ENCODE measurements around the gene RNF31.
A peak's percentile ranks its signal among the peaks of the same experiment; 100 is the strongest.
"Not testable (repeated sequence)": the region's sequence is repeated elsewhere in the genome, so short reads cannot be mapped to it uniquely, and the experiment has no call there.

The RNF31 gene

DNA sequence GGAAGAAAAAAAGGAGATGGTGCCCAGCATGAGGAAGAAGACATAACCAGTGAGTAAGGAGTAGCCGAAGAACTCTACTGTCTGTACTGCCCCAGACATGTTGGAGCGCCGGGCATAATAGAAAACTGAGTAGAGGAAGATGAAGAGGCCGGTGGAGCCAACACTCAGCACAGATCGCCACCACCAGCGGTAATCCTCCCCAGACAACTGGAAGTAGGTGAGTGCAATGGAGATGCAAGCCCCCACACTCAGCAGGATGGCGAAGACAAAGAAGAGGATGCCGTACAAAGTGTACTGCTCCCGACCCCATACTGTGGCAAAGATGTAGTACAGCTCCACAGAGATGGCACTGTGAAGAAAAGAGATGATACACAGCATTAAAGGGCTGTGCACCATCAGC lies 42.2 kb downstream of the RNF31 start:
- Histone ChIP-seq H3K9ac (ENCODE audit: low read length) (no peak overlapping the region), H3K9me3 (ENCODE audit: low read length) (no peaks in the 10 kb centered on the region), H3K36me3 (ENCODE audit: insufficient read depth, low read length) (peaks cover 41% of the 10 kb centered on the region), H3K27me3 (ENCODE audit: control insufficient read depth in 1 of 2, insufficient read depth in 2 of 2, low read length in 2 of 2) (no peaks in the 10 kb centered on the region), H3K27ac (ENCODE audit: low read depth, low read length) (no peak overlapping the region), H3K4me1 (ENCODE audit: insufficient read depth, low read length) (peaks cover 18% of the 10 kb centered on the region), H3K4me3 (ENCODE audit: low read depth in 1 of 2, low read length in 2 of 2) (no peak overlapping the region)

DNA sequence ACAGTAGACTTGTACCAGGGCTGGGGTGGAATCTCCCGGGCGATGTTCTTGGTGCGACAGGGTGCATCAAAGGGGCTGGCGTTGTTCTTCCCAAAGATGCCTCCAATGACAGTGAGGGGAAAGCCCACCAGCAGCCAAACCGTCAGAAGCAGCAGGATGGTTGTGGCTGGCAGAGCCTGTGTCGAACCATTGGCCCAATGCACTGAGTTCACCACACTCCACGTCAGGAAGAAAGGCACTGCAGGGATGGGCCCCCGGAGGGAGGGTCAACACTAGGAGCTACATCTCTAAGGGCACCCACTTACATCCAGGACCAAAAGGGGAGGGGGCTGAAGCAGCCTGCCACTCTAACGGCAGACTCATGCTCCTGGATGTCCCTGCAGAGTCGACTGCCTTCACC lies 43.1 kb downstream of the RNF31 start:
- peaks cover 32% of the 10 kb centered on the region for H3K36me3 ChIP-seq (ENCODE audit: insufficient read depth, low read length)
- no peaks in the 10 kb centered on the region for H3K9me3 ChIP-seq (ENCODE audit: low read length)
- H3K4me1 ChIP-seq (ENCODE audit: insufficient read depth, low read length), result peaks cover 23% of the 10 kb centered on the region
- no peak overlapping the region for H3K9ac ChIP-seq (ENCODE audit: low read length)
- H3K27me3 ChIP-seq (ENCODE audit: control insufficient read depth in 1 of 2, insufficient read depth in 2 of 2, low read length in 2 of 2), result no peaks in the 10 kb centered on the region
- H3K27ac ChIP-seq (ENCODE audit: low read depth, low read length), result no peak overlapping the region
- H3K4me3 ChIP-seq (ENCODE audit: low read depth in 1 of 2, low read length in 2 of 2), result no peak overlapping the region

DNA sequence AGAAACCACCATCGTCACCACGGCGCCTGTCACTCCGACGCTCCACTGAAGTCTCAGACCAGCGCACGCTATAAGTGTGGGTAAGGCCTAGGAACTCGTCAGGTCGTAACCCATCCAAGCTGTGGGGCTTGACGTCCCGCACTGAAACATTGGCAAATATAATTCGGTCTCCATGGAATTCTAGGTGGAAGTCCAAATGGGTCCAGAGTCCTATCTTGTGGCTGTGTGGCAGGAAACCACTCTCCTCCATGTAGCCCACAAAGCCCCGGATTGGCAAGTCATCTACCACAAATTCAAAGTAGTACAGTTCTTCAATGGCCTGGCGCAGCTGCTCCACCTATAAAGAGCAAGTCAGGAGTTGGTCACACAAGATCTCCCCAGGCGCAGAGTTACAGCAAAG lies 45.6 kb downstream of the RNF31 start:
- Histone ChIP-seq H3K27ac (ENCODE audit: low read depth, low read length) (no peak overlapping the region), H3K9ac (ENCODE audit: low read length) (no peak overlapping the region), H3K9me3 (ENCODE audit: low read length) (no peaks in the 10 kb centered on the region), H3K4me3 (ENCODE audit: low read depth in 1 of 2, low read length in 2 of 2) (no peak overlapping the region), H3K4me1 (ENCODE audit: insufficient read depth, low read length) (peaks cover 21% of the 10 kb centered on the region), H3K27me3 (ENCODE audit: control insufficient read depth in 1 of 2, insufficient read depth in 2 of 2, low read length in 2 of 2) (no peaks in the 10 kb centered on the region), H3K36me3 (ENCODE audit: insufficient read depth, low read length) (peaks cover 16% of the 10 kb centered on the region)

DNA sequence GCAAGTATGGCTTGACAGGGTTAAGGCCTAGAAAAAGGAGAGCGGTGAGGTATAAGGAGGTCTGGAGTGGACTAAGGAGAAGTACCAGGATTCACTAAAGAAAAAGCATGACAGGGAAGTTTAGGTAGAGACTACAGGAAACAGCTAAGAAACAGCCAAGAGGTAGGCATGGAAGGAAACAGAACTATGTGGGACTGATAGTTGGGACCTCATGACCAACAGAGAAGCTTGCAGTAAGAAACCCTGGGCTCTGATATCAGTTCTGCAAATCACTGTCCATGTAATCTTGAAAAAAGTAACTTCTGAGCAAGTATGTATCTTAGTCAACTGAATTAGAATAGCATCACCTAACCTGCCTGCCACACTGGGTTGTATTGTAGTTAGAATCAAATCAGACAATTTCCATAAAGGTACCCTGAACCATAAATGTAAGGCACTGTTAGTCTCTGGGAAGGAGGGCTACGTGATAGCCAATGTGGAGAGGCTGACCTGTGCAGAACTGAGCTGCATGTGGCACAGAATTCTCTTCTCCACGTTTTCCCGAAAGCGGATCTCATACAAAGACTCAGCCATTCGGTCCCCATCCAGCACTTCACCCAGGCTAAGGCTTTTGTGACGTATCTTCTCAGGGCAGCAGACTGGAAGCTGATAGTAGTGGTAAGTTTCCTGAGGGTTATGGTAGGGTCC lies 47.0 kb downstream of the RNF31 start:
- Histone ChIP-seq H3K9me3 (ENCODE audit: low read length) (no peaks in the 10 kb centered on the region), H3K27ac (ENCODE audit: low read depth, low read length) (peak overlapping the region; percentile 99), H3K9ac (ENCODE audit: low read length) (peak overlapping the region; percentile 76), H3K36me3 (ENCODE audit: insufficient read depth, low read length) (peaks cover 16% of the 10 kb centered on the region), H3K4me1 (ENCODE audit: insufficient read depth, low read length) (peaks cover 20% of the 10 kb centered on the region), H3K27me3 (ENCODE audit: control insufficient read depth in 1 of 2, insufficient read depth in 2 of 2, low read length in 2 of 2) (no peaks in the 10 kb centered on the region), H3K4me3 (ENCODE audit: low read depth in 1 of 2, low read length in 2 of 2) (peak overlapping the region; percentile 91 to 95)

DNA sequence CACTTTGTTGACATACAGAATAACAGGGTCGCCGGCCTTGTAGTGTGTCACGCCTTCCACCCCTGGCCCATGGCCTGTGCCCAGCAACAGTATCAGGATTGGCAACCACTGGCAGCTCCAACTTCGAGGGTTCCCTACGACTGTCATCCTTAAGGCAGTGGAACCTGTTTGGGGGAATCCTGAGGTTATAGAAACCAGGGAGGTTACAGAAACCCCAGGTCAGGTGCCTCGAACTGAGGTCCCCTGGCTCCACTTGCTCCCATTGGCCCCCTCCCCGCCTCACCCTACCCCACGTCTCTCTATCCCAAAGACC lies 47.5 kb downstream of the RNF31 start:
- Histone ChIP-seq H3K27ac (ENCODE audit: low read depth, low read length) (peak overlapping the region; percentile 99), H3K9ac (ENCODE audit: low read length) (peak overlapping the region; percentile 76), H3K4me3 (ENCODE audit: low read depth in 1 of 2, low read length in 2 of 2) (peak overlapping the region; percentile 91 to 95), H3K9me3 (ENCODE audit: low read length) (no peaks in the 10 kb centered on the region), H3K36me3 (ENCODE audit: insufficient read depth, low read length) (peaks cover 16% of the 10 kb centered on the region), H3K27me3 (ENCODE audit: control insufficient read depth in 1 of 2, insufficient read depth in 2 of 2, low read length in 2 of 2) (no peaks in the 10 kb centered on the region), H3K4me1 (ENCODE audit: insufficient read depth, low read length) (peaks cover 20% of the 10 kb centered on the region)

DNA sequence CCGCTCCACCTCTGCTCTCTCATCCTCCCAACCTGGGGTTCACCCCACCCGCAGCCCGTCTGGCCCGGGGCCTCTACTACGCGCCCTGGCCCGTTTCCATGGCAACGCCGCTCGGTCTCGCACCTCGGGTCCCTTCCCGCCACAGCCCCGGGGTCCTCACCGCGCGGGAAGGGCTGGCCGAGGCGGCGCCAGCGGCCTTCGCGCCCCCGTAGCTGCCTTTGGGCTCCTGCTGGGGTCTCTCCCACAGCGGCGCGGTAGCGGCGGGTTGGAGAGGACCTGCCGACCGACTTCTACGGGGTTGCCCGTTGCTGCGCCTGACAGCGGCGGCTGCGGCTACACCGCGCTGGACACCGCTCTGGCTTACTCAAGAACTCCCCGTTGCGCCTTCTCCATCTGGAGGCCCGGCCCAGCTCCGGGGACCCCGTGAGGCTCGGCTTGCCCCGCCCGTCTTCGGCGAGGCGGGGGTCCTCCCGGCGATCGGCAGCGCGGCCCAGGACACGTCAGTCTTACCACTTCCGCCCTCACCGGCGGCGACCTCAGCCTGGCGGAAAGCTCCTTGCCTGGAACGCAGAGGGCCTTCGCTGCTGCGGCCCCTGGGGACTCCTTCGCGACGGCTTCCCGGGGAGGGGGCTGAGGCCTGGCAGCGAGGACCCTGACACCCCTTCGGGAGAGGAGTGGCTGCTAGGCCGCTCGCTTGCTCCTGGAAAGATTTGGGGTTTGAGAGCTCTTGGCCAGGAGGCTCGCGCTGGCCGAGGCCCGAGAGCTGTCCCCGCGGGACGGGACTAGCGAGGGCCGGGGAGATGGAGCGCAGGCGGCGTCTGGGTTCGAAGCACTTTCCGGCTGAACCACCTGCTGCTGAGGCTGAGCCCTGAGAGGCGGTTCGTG lies 48.1 kb downstream of the RNF31 start, which contains the start of gene TM9SF1:
TSS of gene TM9SF1 (minus strand) at position 256 of the 885 bp plus-strand sequence. CDS start 422 bp downstream, outside the sequence.
- H3K4me3 ChIP-seq (ENCODE audit: low read depth in 1 of 2, low read length in 2 of 2), result peak within 1 kb of the TSS; percentile 91 to 95
- peaks cover 20% of the 10 kb centered on the region for H3K4me1 ChIP-seq (ENCODE audit: insufficient read depth, low read length)
- H3K27ac ChIP-seq (ENCODE audit: low read depth, low read length), result peak within 1 kb of the TSS; percentile 99
- peak within 1 kb of the TSS; percentile 97 for H3K9ac ChIP-seq (ENCODE audit: low read length)
- no peaks in the 10 kb centered on the region for H3K27me3 ChIP-seq (ENCODE audit: control insufficient read depth in 1 of 2, insufficient read depth in 2 of 2, low read length in 2 of 2)
- H3K36me3 ChIP-seq (ENCODE audit: insufficient read depth, low read length), result peaks cover 16% of the 10 kb centered on the region
- H3K9me3 ChIP-seq (ENCODE audit: low read length), result no peaks in the 10 kb centered on the region

DNA sequence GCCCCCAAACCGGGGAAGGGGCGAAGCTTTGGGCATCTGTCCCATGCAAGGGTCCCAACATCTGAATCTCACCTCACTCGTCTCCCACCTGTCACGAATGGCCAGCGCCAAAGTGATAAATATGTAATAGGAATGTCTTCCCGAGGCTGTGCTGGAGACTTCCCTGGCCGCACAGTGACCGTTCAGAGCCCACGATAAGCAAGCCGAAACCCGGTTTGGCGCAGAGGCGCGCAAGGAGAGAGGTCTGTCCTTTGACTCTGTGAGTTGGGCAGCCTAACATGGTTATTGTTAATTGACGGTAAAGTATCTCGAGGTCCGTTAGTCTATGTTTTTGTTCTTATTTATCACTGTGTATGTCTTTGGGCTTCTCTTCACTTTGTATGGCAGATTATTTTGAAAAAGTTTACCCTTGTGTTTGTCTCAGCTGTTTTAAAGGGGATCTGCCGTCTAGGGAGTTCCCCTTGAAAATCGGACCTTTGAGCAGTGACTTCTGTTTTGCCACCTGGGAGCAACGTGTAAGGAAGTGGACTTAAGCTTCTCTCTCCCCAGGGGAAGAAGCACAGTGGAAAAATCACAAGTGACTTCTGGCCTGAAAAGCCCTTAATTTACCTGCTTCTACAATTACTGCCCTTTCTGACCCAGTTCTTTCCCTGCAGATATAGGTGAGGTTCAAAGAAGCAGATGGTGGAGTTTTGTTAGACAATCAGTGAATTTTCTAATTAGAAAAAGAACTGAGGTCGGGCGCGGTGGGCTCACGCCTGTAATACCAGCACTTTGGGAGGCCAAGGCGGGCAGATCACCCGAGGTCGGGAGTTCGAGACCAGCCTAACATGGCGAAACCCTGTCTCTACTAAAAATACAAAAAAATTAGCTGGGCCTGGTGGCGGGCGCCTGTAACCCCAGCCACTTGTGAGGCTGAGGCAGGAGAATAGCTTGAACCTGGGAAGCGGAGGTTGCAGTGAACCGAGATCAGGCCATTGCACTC lies 49.1 kb downstream of the RNF31 start:
- Histone ChIP-seq H3K27ac (ENCODE audit: low read depth, low read length) (peak overlapping the region; percentile 99), H3K9me3 (ENCODE audit: low read length) (no peaks in the 10 kb centered on the region), H3K9ac (ENCODE audit: low read length) (peak overlapping the region; percentile 97), H3K36me3 (ENCODE audit: insufficient read depth, low read length) (peaks cover 16% of the 10 kb centered on the region), H3K4me1 (ENCODE audit: insufficient read depth, low read length) (peaks cover 20% of the 10 kb centered on the region), H3K27me3 (ENCODE audit: control insufficient read depth in 1 of 2, insufficient read depth in 2 of 2, low read length in 2 of 2) (no peaks in the 10 kb centered on the region), H3K4me3 (ENCODE audit: low read depth in 1 of 2, low read length in 2 of 2) (peak overlapping the region; percentile 91 to 95)

DNA sequence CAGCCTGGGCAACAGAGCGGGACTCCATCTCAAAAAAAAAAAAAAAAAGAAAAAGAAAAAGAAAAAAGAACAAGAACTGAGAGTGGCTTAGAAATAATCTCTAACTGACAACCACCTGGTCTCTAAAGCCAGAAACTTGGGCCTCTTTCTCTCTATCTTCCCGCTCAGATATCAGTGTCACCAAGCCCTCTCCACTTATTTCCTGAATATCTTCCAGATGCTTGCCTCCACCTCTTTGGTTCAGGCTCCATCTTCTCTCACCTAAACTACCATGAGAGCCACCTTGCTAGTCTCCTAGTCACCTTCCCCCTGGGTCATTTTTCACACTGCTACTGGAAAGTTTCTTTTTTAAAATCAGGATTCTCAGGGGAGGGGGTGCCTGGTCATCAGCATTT lies 49.8 kb downstream of the RNF31 start:
- Histone ChIP-seq H3K4me3 (ENCODE audit: low read depth in 1 of 2, low read length in 2 of 2) (no peak overlapping the region), H3K27ac (ENCODE audit: low read depth, low read length) (no peak overlapping the region)

DNA sequence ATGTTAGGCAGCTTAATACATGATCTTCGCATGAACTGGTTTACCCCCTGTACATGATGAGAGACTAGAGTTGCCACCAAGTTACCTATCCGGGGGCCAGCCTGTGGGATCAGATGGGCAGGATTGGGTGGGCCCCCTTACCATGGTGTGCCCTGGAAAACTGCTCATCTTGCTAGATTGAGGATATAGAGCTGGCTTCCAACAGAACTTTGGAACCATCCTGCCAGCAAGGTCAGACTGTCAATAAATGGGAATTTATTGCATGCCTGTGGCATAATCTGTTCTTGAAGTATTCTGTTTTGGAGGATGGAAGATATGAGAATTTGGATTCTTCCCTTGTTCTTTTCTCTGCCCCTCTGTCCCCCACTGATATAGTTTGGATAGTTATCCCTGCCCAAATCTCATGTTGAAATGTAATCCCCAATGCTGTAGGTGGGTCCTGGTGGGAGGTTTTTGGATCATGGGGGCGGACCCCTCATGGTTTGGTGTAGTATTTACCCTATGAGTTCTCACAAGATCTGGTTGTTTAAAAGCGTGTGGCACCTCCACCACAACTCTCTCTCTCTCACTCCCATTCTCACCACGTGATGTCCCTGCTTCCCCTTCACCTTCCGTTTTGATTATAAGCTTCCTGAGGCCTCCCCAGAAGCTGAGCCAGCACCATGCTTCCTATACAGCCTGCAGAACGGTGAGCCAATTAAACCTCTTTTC lies 51.7 kb downstream of the RNF31 start:
- Histone ChIP-seq H3K4me3 (ENCODE audit: low read depth in 1 of 2, low read length in 2 of 2) (no peak overlapping the region), H3K9ac (ENCODE audit: low read length) (no peak overlapping the region), H3K9me3 (ENCODE audit: low read length) (no peaks in the 10 kb centered on the region), H3K27ac (ENCODE audit: low read depth, low read length) (no peak overlapping the region), H3K27me3 (ENCODE audit: control insufficient read depth in 1 of 2, insufficient read depth in 2 of 2, low read length in 2 of 2) (no peaks in the 10 kb centered on the region), H3K36me3 (ENCODE audit: insufficient read depth, low read length) (no peaks in the 10 kb centered on the region), H3K4me1 (ENCODE audit: insufficient read depth, low read length) (peaks cover 19% of the 10 kb centered on the region)

More for the DNA sequence above, 49.8 kb downstream of the RNF31 start:
- Histone ChIP-seq H3K36me3 (ENCODE audit: insufficient read depth, low read length) (peaks cover 12% of the 10 kb centered on the region), H3K4me1 (ENCODE audit: insufficient read depth, low read length) (peaks cover 20% of the 10 kb centered on the region), H3K9ac (ENCODE audit: low read length) (no peak overlapping the region), H3K27me3 (ENCODE audit: control insufficient read depth in 1 of 2, insufficient read depth in 2 of 2, low read length in 2 of 2) (no peaks in the 10 kb centered on the region), H3K9me3 (ENCODE audit: low read length) (no peaks in the 10 kb centered on the region)

DNA sequence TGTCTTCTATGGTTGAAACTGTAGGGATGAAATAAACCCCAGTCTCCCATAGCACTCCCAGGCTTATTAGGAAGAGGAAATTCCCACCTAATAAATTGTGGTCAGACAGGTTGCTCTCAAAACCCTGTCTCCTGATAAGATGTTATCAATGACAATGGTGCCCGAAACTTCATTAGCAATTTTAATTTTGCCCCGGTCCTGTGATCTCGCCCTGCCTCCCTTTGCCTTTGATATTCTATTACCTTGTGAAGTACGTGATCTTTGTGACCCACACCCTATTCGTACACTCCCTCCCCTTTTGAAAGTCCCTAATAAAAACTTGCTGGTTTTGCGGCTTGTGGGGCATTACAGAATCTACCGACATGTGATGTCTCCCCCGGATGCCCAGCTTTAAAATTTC lies 55.2 kb downstream of the RNF31 start:
- peaks cover 21% of the 10 kb centered on the region for H3K36me3 ChIP-seq (ENCODE audit: insufficient read depth, low read length)
- not testable (repeated sequence) for H3K27me3 ChIP-seq (ENCODE audit: control insufficient read depth in 1 of 2, insufficient read depth in 2 of 2, low read length in 2 of 2); H3K9me3 ChIP-seq (ENCODE audit: low read length); H3K4me1 ChIP-seq (ENCODE audit: insufficient read depth, low read length); H3K9ac ChIP-seq (ENCODE audit: low read length); H3K4me3 ChIP-seq (ENCODE audit: low read depth in 1 of 2, low read length in 2 of 2); H3K27ac ChIP-seq (ENCODE audit: low read depth, low read length)

Data from muscle layer of colon (tissue), 2 donors.